SK-N-SH (cell line): ENCODE results near the gene DGKZ. TPM values are rescaled to one million over a fixed set of nuclear protein-coding genes. Genes with fewer than 3 reads are reported as not detected.

ENCODE experiments used
- CTCF ChIA-PET: fragments of 300-600, 350-600 bp; formaldehyde crosslinking; extraction: SDS; loops from one replicate; lab custom pipeline; 2021; lab: Yijun Ruan, JAX
- POLR2A ChIA-PET: fragments of 350-600 bp; sonication (Branson Sonifier 250); formaldehyde crosslinking; extraction: SDS; loops from one replicate; lab custom pipeline; 2020; ENCODE audit warnings: antibody characterized with exemption, inconsistent platforms; lab: Yijun Ruan, JAX
- DNase-seq: peaks from one replicate; pipeline ENCODE4 v3.0.0; 2012
- H2AFZ ChIP-seq: fragments of 200-600 bp; sonication (generic); 2 replicates; pipeline ENCODE4 v1.8.1; 2016; ENCODE audit warnings: antibody characterized with exemption, mild to moderate bottlenecking, low read depth
- H3F3A ChIP-seq: fragments of 200-600 bp; sonication (generic); replicated peaks from 2 replicates; pipeline ENCODE3; 2016; ENCODE audit warnings: antibody characterized with exemption, mild to moderate bottlenecking; ENCODE audit not compliant: insufficient read depth
- H3K27ac ChIP-seq, 2 experiments: fragments of 200-500 bp in 1 of 2; fragments of 200-600 bp in 1 of 2; sonication (Bioruptor generic) in 1 of 2; sonication (generic), shearing (Covaris generic) in 1 of 2; 2 replicates each; pipeline versions ENCODE4 v1.5.1 to v1.6.1; 2014 to 2016; ENCODE audit warnings: low read depth in 2 of 2, inconsistent platforms in 1 of 2, low read length in 1 of 2, mild to moderate bottlenecking in 1 of 2, mixed read lengths in 1 of 2
- H3K27me3 ChIP-seq: fragments of 200-600 bp; sonication (generic), shearing (Covaris generic); 2 replicates; pipeline ENCODE4 v1.6.1; 2016; ENCODE audit warnings: mixed run types; ENCODE audit not compliant: insufficient read depth
- H3K36me3 ChIP-seq, 2 experiments: fragments of 200-500 bp in 1 of 2; fragments of 200-600 bp in 1 of 2; sonication (Bioruptor generic) in 1 of 2; sonication (generic) in 1 of 2; replicated peaks in 1 of 2; 2 replicates each; pipeline versions ENCODE3 to v1.5.1; 2014 to 2016; ENCODE audit warnings: low read length in 1 of 2, mild to moderate bottlenecking in 1 of 2; ENCODE audit not compliant: insufficient read depth in 2 of 2, control insufficient read depth in 1 of 2
- H3K4me1 ChIP-seq, 2 experiments: fragments of 200-500 bp in 1 of 2; fragments of 200-600 bp in 1 of 2; sonication (Bioruptor generic) in 1 of 2; sonication (generic), shearing (Covaris generic) in 1 of 2; 2 replicates each; pipeline versions ENCODE4 v1.5.1 to v1.6.1; 2014 to 2016; ENCODE audit warnings: low read depth in 1 of 2, low read length in 1 of 2, mixed run types in 1 of 2; ENCODE audit not compliant: insufficient read depth in 2 of 2, control insufficient read depth in 1 of 2
- H3K4me2 ChIP-seq: fragments of 200-600 bp; sonication (generic), shearing (Covaris generic); 2 replicates; pipeline ENCODE4 v1.6.1; 2017; ENCODE audit warnings: mixed run types
- H3K4me3 ChIP-seq, 2 experiments: fragments of 200-500 bp in 1 of 2; fragments of 200-600 bp in 1 of 2; sonication (Bioruptor generic) in 1 of 2; sonication (generic), shearing (Covaris generic) in 1 of 2; 2 replicates each; pipeline versions ENCODE4 v1.5.1 to v1.8.1; 2014 to 2016; ENCODE audit warnings: low read depth in 2 of 2, inconsistent platforms in 1 of 2, low read length in 1 of 2, mild to moderate bottlenecking in 1 of 2, mixed read lengths in 1 of 2, moderate library complexity in 1 of 2
- H3K79me2 ChIP-seq: fragments of 200-600 bp; sonication (generic); 2 replicates; pipeline ENCODE4 v1.8.1; 2017; ENCODE audit warnings: mild to moderate bottlenecking; ENCODE audit not compliant: insufficient read depth
- H3K9ac ChIP-seq: fragments of 200-600 bp; sonication (generic); 2 replicates; pipeline ENCODE4 v1.6.1; 2017; ENCODE audit warnings: mixed run types
- H3K9me2 ChIP-seq: fragments of 200-600 bp; sonication (generic); 2 replicates; pipeline ENCODE4 v1.6.1; 2017; ENCODE audit warnings: mixed run types
- H3K9me3 ChIP-seq: fragments of 200-600 bp; sonication (generic); 2 replicates; pipeline ENCODE4 v1.6.1; 2017; ENCODE audit warnings: mixed run types, mild to moderate bottlenecking, moderate library complexity
- H4K20me1 ChIP-seq: fragments of 200-600 bp; sonication (generic); 2 replicates; pipeline ENCODE4 v1.6.1; 2017; ENCODE audit warnings: mild to moderate bottlenecking, mixed run types; ENCODE audit not compliant: insufficient read depth
- EP300 ChIP-seq, 2 experiments: IDR thresholded peaks; 2 replicates each; pipeline versions ENCODE4 v1.4.0 to v1.6.1; 2012; ENCODE audit warnings: borderline replicate concordance in 1 of 2, low read depth in 1 of 2, low read length in 1 of 2
- FOSL2 ChIP-seq: IDR thresholded peaks from 2 replicates; pipeline ENCODE4 v1.4.0; 2012; ENCODE audit warnings: low read depth, mild to moderate bottlenecking, moderate library complexity, borderline replicate concordance
- FOXJ3 ChIP-seq: sonication (generic); formaldehyde crosslinking; IDR thresholded peaks from 2 replicates; pipeline ENCODE4 v1.5.1; 2020; ENCODE audit warnings: mild to moderate bottlenecking, missing genetic modification reagents
- FOXM1 ChIP-seq: IDR thresholded peaks from 2 replicates; pipeline ENCODE4 v1.4.0; 2012; ENCODE audit warnings: low read depth, mild to moderate bottlenecking
- GABPA ChIP-seq: IDR thresholded peaks from 2 replicates; pipeline ENCODE4 v1.4.0; 2012; ENCODE audit warnings: low read depth, mild to moderate bottlenecking
- MEF2A ChIP-seq: IDR thresholded peaks from 2 replicates; pipeline ENCODE4 v1.4.0; 2012; ENCODE audit warnings: low read depth, borderline replicate concordance
- NFIC ChIP-seq: IDR thresholded peaks from 2 replicates; pipeline ENCODE4 v1.4.0; 2012; ENCODE audit warnings: borderline replicate concordance
- RFX5 ChIP-seq: IDR thresholded peaks from 2 replicates; pipeline ENCODE4 v1.6.1; 2012; ENCODE audit warnings: mild to moderate bottlenecking, improper control_type of control experiment, low read length
- WGBS: methylation state at CpG from one replicate; pipeline ENCODE4 v1.1.6; 2017; ENCODE audit warnings: low lambda C conversion rate; 5-methylcytosine and 5-hydroxymethylcytosine counted together
- polyA plus RNA-seq, 3 experiments: library from polyadenylated mRNA; depleted of rRNA; stranded (reverse); fragments of >200 nt; gene quantifications; 2 replicates each; pipeline ENCODE4 v1.2.3, GENCODE V29; 2012
- TF ChIP-seq, protein P1 (sequence below): IDR thresholded peaks from 2 replicates; pipeline ENCODE4 v1.4.0; 2012; ENCODE audit warnings: low read depth, borderline replicate concordance
- TF ChIP-seq, protein P2 (sequence below): IDR thresholded peaks from 2 replicates; pipeline ENCODE4 v1.6.1; 2012; ENCODE audit warnings: mild to moderate bottlenecking, low read depth, low read length, moderate library complexity

Gene DGKZ
- polyA plus RNA-seq, 1 of the 3 experiments (the other 2 are of a cell fraction), result 33.2 TPM

DNA sequence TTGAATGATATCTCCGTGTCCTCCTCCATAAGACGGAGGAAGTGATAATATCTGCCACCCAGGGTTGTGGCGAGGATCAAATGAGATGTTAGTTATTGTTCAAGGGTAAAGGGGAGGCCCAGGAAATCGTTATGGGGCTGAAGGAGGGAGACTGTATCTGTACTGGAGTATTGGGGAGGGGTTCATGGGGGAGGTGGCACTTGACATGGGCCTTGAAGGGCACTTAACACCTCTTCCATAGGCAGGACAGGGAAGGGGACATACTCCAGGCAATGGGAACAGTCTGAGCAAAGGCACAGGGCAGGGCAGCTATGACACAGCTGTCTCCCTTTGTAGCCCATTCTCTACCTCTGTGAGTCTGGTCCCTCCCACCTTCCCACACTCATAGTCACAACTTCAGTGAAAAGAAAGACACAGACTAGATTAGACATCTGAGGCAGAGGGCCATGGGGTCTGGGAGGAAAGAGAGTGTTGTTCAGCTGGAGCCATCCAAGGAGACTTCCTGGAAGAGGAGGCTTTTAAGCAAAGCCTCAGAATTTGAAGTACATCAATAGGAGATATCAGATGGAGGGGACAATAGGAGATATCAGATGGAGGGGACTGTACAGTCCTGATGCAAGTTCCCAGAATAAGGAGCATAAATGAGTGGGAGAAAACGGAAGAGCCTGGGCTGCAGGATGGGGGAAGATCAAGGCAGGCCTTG lies 15.8 kb upstream of the DGKZ start:
- no peaks in the 10 kb centered on the region for H3K36me3 ChIP-seq
- ChIA-PET CTCF (interaction anchor here (1.1 to 3.3 kb wide), 7 partner anchors 13 to 93 kb away, joined by 3 to 14 read pairs (median 9); partner anchors contain the start of gene DGKZ), POLR2A (no interaction called here)
- H3K4me1 ChIP-seq, result peaks cover 7 to 15% of the 10 kb centered on the region in 2 experiments; a peak in 2 of 4 replicates
- WGBS, result 80% methylated on average over 5 of the region's 5 CpGs
- no peak overlapping the region for H2AFZ ChIP-seq
- TF ChIP-seq MEF2A, result no peak
- TF ChIP-seq RFX5, result no peak
- TF ChIP-seq EP300 (IDR thresholded peaks at IDR 0.05; ENCODE audit: borderline replicate concordance in 1 of 2, low read depth in 1 of 2, low read length in 1 of 2), result no peak
- TF ChIP-seq FOXM1, result no peak
- TF ChIP-seq NFIC, result no peak
- TF ChIP-seq, protein P1, sequence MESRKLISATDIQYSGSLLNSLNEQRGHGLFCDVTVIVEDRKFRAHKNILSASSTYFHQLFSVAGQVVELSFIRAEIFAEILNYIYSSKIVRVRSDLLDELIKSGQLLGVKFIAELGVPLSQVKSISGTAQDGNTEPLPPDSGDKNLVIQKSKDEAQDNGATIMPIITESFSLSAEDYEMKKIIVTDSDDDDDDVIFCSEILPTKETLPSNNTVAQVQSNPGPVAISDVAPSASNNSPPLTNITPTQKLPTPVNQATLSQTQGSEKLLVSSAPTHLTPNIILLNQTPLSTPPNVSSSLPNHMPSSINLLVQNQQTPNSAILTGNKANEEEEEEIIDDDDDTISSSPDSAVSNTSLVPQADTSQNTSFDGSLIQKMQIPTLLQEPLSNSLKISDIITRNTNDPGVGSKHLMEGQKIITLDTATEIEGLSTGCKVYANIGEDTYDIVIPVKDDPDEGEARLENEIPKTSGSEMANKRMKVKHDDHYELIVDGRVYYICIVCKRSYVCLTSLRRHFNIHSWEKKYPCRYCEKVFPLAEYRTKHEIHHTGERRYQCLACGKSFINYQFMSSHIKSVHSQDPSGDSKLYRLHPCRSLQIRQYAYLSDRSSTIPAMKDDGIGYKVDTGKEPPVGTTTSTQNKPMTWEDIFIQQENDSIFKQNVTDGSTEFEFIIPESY, result no peak
- TF ChIP-seq FOSL2, result no peak
- TF ChIP-seq GABPA, result no peak
- TF ChIP-seq, protein P2, sequence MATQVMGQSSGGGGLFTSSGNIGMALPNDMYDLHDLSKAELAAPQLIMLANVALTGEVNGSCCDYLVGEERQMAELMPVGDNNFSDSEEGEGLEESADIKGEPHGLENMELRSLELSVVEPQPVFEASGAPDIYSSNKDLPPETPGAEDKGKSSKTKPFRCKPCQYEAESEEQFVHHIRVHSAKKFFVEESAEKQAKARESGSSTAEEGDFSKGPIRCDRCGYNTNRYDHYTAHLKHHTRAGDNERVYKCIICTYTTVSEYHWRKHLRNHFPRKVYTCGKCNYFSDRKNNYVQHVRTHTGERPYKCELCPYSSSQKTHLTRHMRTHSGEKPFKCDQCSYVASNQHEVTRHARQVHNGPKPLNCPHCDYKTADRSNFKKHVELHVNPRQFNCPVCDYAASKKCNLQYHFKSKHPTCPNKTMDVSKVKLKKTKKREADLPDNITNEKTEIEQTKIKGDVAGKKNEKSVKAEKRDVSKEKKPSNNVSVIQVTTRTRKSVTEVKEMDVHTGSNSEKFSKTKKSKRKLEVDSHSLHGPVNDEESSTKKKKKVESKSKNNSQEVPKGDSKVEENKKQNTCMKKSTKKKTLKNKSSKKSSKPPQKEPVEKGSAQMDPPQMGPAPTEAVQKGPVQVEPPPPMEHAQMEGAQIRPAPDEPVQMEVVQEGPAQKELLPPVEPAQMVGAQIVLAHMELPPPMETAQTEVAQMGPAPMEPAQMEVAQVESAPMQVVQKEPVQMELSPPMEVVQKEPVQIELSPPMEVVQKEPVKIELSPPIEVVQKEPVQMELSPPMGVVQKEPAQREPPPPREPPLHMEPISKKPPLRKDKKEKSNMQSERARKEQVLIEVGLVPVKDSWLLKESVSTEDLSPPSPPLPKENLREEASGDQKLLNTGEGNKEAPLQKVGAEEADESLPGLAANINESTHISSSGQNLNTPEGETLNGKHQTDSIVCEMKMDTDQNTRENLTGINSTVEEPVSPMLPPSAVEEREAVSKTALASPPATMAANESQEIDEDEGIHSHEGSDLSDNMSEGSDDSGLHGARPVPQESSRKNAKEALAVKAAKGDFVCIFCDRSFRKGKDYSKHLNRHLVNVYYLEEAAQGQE, result no peak
- TF ChIP-seq FOXJ3 (CRISPR knock-in tag), result no peak
- peaks cover 4% of the 10 kb centered on the region for H3F3A ChIP-seq
- DNase-seq, result no peak
- H3K27ac ChIP-seq, result no peak overlapping the region
- no peaks in the 10 kb centered on the region for H4K20me1 ChIP-seq
- H3K9me2 ChIP-seq, result no peaks in the 10 kb centered on the region
- H3K27me3 ChIP-seq, result peaks cover 10% of the 10 kb centered on the region
- H3K4me3 ChIP-seq, result no peak overlapping the region
- H3K79me2 ChIP-seq, result no peaks in the 10 kb centered on the region
- no peak overlapping the region for H3K9ac ChIP-seq
- no peak overlapping the region for H3K4me2 ChIP-seq
- no peaks in the 10 kb centered on the region for H3K9me3 ChIP-seq
